ENCODE measurements around the gene CTNNA1.
"Not testable (repeated sequence)": the region's sequence is repeated elsewhere in the genome, so short reads cannot be mapped to it uniquely, and the experiment has no call there.

The CTNNA1 gene

DNA sequence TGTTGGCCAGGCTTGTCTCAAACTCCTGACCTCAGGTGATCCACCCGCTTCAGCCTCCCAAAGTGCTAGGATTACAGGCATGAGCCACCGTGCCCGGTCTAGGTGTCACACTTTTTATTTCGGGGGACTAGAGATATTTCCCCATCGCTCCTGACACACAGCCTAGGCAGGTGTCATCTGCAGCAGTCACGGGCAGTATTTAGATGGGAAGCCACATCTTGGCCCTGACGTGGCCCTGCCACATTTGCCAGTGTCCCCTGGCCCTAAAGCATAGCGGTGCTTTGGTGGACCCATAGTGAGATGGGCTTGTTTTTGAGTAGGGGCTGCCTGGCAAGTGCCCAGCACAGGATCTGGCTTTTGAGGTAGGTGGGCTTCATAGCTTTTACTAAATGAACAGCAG, 167.0 kb downstream of the CTNNA1 start:
- Histone ChIP-seq H3K27me3 (ENCODE audit: low read length) (no peaks in the 10 kb centered on the region), H3K4me3 (ENCODE audit: insufficient read depth, low read length, poor library complexity, severe bottlenecking) (no peak overlapping the region), H3K4me2 (ENCODE audit: low read depth, low read length, poor library complexity, severe bottlenecking) (no peak overlapping the region), H3K79me2 (ENCODE audit: insufficient read depth, low read length) (no peaks in the 10 kb centered on the region), H3K9me3 (ENCODE audit: insufficient read depth, low read length) (no peaks in the 10 kb centered on the region), H3K9ac (ENCODE audit: low read length) (no peak overlapping the region), H3K27ac (ENCODE audit: low read depth, low read length) (no peak overlapping the region), H3K9me2 (replicated peaks; ENCODE audit: insufficient read depth, low read length) (no peaks in the 10 kb centered on the region), H2AFZ (ENCODE audit: low read depth, low read length, severe bottlenecking) (no peak overlapping the region), H4K20me1 (ENCODE audit: low read depth, low read length) (no peaks in the 10 kb centered on the region), H3K36me3 (ENCODE audit: low read length) (no peaks in the 10 kb centered on the region), H3F3A (ENCODE audit: insufficient read depth) (no peaks in the 10 kb centered on the region)
- TF ChIP-seq, protein P1, sequence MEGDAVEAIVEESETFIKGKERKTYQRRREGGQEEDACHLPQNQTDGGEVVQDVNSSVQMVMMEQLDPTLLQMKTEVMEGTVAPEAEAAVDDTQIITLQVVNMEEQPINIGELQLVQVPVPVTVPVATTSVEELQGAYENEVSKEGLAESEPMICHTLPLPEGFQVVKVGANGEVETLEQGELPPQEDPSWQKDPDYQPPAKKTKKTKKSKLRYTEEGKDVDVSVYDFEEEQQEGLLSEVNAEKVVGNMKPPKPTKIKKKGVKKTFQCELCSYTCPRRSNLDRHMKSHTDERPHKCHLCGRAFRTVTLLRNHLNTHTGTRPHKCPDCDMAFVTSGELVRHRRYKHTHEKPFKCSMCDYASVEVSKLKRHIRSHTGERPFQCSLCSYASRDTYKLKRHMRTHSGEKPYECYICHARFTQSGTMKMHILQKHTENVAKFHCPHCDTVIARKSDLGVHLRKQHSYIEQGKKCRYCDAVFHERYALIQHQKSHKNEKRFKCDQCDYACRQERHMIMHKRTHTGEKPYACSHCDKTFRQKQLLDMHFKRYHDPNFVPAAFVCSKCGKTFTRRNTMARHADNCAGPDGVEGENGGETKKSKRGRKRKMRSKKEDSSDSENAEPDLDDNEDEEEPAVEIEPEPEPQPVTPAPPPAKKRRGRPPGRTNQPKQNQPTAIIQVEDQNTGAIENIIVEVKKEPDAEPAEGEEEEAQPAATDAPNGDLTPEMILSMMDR (IDR thresholded peaks at IDR 0.05; ENCODE audit: insufficient read depth, low read length, poor library complexity, severe bottlenecking): no peak
- TF ChIP-seq EZH2phosphoT487 (conservative IDR thresholded peaks at IDR 0.05; ENCODE audit: low read length): no peak

- not testable (repeated sequence) for H3K4me2 ChIP-seq (ENCODE audit: low read depth, low read length, poor library complexity, severe bottlenecking); H3F3A ChIP-seq (ENCODE audit: insufficient read depth); H3K27ac ChIP-seq (ENCODE audit: low read depth, low read length); H3K27me3 ChIP-seq (ENCODE audit: low read length); H4K20me1 ChIP-seq (ENCODE audit: low read depth, low read length); H3K9me2 ChIP-seq (replicated peaks; ENCODE audit: insufficient read depth, low read length); H3K9me3 ChIP-seq (ENCODE audit: insufficient read depth, low read length); H3K36me3 ChIP-seq (ENCODE audit: low read length); H3K4me3 ChIP-seq (ENCODE audit: insufficient read depth, low read length, poor library complexity, severe bottlenecking); H2AFZ ChIP-seq (ENCODE audit: low read depth, low read length, severe bottlenecking); H3K9ac ChIP-seq (ENCODE audit: low read length); H3K79me2 ChIP-seq (ENCODE audit: insufficient read depth, low read length)
These were observed 168.1 kb downstream of the CTNNA1 start for GRCh38 chr5:138921362-138921761.

- H4K20me1 ChIP-seq (ENCODE audit: low read depth, low read length): no peaks in the 10 kb centered on the region
- TF ChIP-seq EZH2phosphoT487 (conservative IDR thresholded peaks at IDR 0.05; ENCODE audit: low read length): no peak
- TF ChIP-seq, protein P1 (IDR thresholded peaks at IDR 0.05; ENCODE audit: insufficient read depth, low read length, poor library complexity, severe bottlenecking): no peak
- no peaks in the 10 kb centered on the region for H3F3A ChIP-seq (ENCODE audit: insufficient read depth)
- H3K4me3 ChIP-seq (ENCODE audit: insufficient read depth, low read length, poor library complexity, severe bottlenecking): no peak overlapping the region
- H3K79me2 ChIP-seq (ENCODE audit: insufficient read depth, low read length): no peaks in the 10 kb centered on the region
- no peaks in the 10 kb centered on the region for H3K36me3 ChIP-seq (ENCODE audit: low read length)
- H3K9me3 ChIP-seq (ENCODE audit: insufficient read depth, low read length): no peaks in the 10 kb centered on the region
- no peak overlapping the region for H3K4me2 ChIP-seq (ENCODE audit: low read depth, low read length, poor library complexity, severe bottlenecking)
- no peaks in the 10 kb centered on the region for H3K9me2 ChIP-seq (replicated peaks; ENCODE audit: insufficient read depth, low read length)
- no peak overlapping the region for H2AFZ ChIP-seq (ENCODE audit: low read depth, low read length, severe bottlenecking)
- no peaks in the 10 kb centered on the region for H3K27me3 ChIP-seq (ENCODE audit: low read length)
- no peak overlapping the region for H3K27ac ChIP-seq (ENCODE audit: low read depth, low read length)
- H3K9ac ChIP-seq (ENCODE audit: low read length): no peak overlapping the region
These were observed 169.3 kb downstream of the CTNNA1 start for GRCh38 chr5:138922494-138922893.

- Histone ChIP-seq H3K79me2 (ENCODE audit: insufficient read depth, low read length) (no peaks in the 10 kb centered on the region), H3K9me2 (replicated peaks; ENCODE audit: insufficient read depth, low read length) (no peaks in the 10 kb centered on the region), H3K9ac (ENCODE audit: low read length) (no peak overlapping the region), H3K9me3 (ENCODE audit: insufficient read depth, low read length) (no peaks in the 10 kb centered on the region), H3K27ac (ENCODE audit: low read depth, low read length) (no peak overlapping the region), H3K27me3 (ENCODE audit: low read length) (no peaks in the 10 kb centered on the region), H3K4me3 (ENCODE audit: insufficient read depth, low read length, poor library complexity, severe bottlenecking) (no peak overlapping the region), H3K36me3 (ENCODE audit: low read length) (no peaks in the 10 kb centered on the region), H4K20me1 (ENCODE audit: low read depth, low read length) (no peaks in the 10 kb centered on the region), H2AFZ (ENCODE audit: low read depth, low read length, severe bottlenecking) (no peak overlapping the region), H3F3A (ENCODE audit: insufficient read depth) (no peaks in the 10 kb centered on the region), H3K4me2 (ENCODE audit: low read depth, low read length, poor library complexity, severe bottlenecking) (no peak overlapping the region)
- TF ChIP-seq, protein P1 (IDR thresholded peaks at IDR 0.05; ENCODE audit: insufficient read depth, low read length, poor library complexity, severe bottlenecking): no peak
- TF ChIP-seq EZH2phosphoT487 (conservative IDR thresholded peaks at IDR 0.05; ENCODE audit: low read length): no peak
These were observed 171.9 kb downstream of the CTNNA1 start for GRCh38 chr5:138925090-138925635.

All from SU-DHL-6 (cell line).